Measurements from ENCODE around the gene C4orf50. TPM values are rescaled to one million over a fixed set of nuclear protein-coding genes. Genes with fewer than 3 reads are reported as not detected.
A peak's percentile ranks its signal among the peaks of the same experiment; 100 is the strongest.

C4orf50 gene
- polyA plus RNA-seq, 1 donor from 2014 or later = not detected

DNA sequence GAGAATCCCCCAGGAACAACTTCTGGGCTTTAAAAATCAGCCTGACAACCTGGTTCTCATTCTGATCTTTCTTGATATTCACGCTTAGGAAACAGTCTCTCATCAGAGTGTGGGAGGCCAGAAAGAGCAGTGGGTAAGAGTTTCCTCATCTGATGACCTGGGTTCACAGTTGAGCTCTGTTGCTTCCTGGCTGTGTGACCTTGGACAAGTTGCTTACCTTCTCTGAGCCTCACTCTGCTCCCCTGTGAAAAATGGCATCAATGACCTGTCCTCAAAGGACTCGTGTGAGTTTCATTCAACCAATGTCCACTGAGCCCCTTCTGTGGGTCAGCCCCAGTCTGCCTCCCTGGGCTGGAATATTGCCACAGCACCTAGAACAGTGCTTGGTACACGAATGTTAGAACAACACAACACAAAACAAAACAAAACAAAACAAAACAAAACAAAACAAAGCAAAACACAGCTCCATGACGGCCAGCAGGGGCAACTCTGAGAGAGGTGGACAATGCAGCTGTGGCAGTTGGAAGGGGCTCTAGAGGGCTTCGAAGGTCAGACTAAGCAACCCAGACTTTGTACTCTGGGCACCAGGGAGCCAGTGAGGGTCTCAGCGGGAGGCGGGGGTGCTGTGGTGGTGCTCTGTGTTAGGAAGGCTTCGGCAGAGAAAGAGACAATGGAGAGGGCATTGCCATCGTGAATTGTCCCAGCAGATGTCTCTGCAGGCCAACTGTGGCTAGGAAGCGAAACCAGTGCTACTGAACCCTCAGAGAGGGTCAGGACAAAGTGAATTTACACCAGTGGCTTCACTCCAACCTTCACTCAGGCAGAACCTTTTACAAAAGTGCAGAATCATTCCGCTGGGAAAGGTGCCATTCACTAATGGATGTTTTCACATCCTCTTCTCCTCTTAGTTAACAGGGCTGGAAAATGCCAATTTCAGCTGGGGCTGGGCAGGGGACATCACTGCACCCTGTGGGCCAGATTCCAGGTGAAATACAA is 14.3 kb upstream of the C4orf50 start:
- Mint-ChIP-seq H3K4me1 (no peaks in the 10 kb centered on the region), H3K9me3 (peaks cover 0 to 2% (median 0%) of the 10 kb centered on the region in 3 donors), H3K27ac (peak overlapping the region in 1 of 3 donors; percentile 15), H3K27me3 (no peaks in the 10 kb centered on the region), H3K36me3 (no peaks in the 10 kb centered on the region), H3K4me3 (no peak overlapping the region)

DNA sequence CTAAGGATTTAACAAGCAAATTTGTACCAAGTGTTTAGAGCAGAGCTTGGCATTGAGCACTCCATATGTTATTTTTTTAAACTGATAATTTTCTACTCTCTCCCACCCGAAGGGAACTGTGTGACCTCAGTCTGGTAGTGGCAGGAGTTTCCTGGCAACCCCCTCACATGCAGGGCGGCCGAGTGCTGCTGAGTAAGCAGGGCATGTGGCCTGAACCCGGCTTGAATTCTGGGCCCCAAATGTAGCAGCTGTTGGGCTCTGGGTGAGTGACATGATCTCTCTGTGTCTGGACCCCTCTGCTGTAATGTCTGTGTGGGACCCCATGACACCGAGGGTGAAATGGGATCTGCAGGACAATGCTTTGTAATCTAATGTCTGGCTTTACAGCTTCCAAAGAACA is 13.6 kb upstream of the C4orf50 start:
- no peak overlapping the region for H3K4me3 Mint-ChIP-seq
- peaks cover 0 to 2% (median 0%) of the 10 kb centered on the region in 3 donors for H3K9me3 Mint-ChIP-seq
- no peak overlapping the region for H3K27ac Mint-ChIP-seq
- H3K27me3 Mint-ChIP-seq = no peaks in the 10 kb centered on the region
- H3K4me1 Mint-ChIP-seq = no peaks in the 10 kb centered on the region
- no peaks in the 10 kb centered on the region for H3K36me3 Mint-ChIP-seq

GRCh38 chr4:6030679-6031078 is 12.4 kb upstream of the C4orf50 start:
- H3K4me3 Mint-ChIP-seq = no peak overlapping the region
- H3K36me3 Mint-ChIP-seq = no peaks in the 10 kb centered on the region
- H3K27ac Mint-ChIP-seq = no peak overlapping the region
- H3K4me1 Mint-ChIP-seq = no peaks in the 10 kb centered on the region
- H3K9me3 Mint-ChIP-seq = peaks cover 0 to 2% (median 0%) of the 10 kb centered on the region in 3 donors
- peaks cover 2% of the 10 kb centered on the region for H3K27me3 Mint-ChIP-seq

- H3K4me1 Mint-ChIP-seq = no peaks in the 10 kb centered on the region
- no peak overlapping the region for H3K4me3 Mint-ChIP-seq
- H3K36me3 Mint-ChIP-seq = no peaks in the 10 kb centered on the region
- H3K9me3 Mint-ChIP-seq = peaks cover 0 to 2% (median 0%) of the 10 kb centered on the region in 3 donors
- H3K27ac Mint-ChIP-seq = no peak overlapping the region
- H3K27me3 Mint-ChIP-seq = peaks cover 2% of the 10 kb centered on the region
Observed at GRCh38 chr4:6029254-6029653, 11.0 kb upstream of the C4orf50 start.

GRCh38 chr4:6028168-6028567 is 9.9 kb upstream of the C4orf50 start:
- H3K27ac Mint-ChIP-seq = no peak overlapping the region
- no peaks in the 10 kb centered on the region for H3K4me1 Mint-ChIP-seq
- H3K9me3 Mint-ChIP-seq = peaks cover 0 to 2% (median 0%) of the 10 kb centered on the region in 3 donors
- peaks cover 2% of the 10 kb centered on the region for H3K27me3 Mint-ChIP-seq
- H3K36me3 Mint-ChIP-seq = peaks cover 2% of the 10 kb centered on the region
- no peak overlapping the region for H3K4me3 Mint-ChIP-seq

- peaks cover 2% of the 10 kb centered on the region for H3K27me3 Mint-ChIP-seq
- peaks cover 2% of the 10 kb centered on the region for H3K36me3 Mint-ChIP-seq
- H3K4me1 Mint-ChIP-seq = no peaks in the 10 kb centered on the region
- H3K27ac Mint-ChIP-seq = no peak overlapping the region
- peaks cover 0 to 2% (median 0%) of the 10 kb centered on the region in 3 donors for H3K9me3 Mint-ChIP-seq
- no peak overlapping the region for H3K4me3 Mint-ChIP-seq
Observed at GRCh38 chr4:6027392-6027791, 9.2 kb upstream of the C4orf50 start.

DNA sequence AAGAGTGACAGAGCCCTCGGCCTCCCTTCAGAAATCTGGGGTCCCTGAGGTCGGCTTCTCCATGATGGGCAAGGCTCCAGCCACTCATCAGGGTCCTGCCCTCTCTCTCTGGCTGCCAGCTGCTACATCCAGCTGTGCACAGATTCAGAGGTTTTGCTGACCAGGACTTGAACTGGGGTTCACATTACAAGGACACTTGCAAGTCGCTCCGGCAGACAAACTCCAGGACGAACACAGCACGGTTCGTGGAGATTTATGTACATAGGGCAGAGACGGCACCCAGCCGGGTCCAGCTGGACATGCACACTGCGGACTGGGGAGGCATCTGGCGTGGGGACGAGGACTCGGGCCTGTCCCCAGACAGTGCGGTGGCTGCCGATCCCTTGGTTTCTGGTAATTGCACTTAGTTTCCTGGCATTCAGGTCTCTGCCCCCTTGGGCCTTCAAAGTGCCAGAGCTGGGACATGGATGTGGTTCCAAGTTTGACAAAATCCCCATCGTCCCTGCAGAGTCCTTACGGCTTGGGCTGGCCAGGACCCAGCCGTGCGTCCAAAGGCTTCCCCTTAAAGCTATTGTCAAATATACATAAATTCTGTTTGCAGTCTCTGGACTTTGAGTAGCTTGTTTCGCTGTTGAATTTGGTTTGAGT is 6.2 kb upstream of the C4orf50 start:
- peaks cover 2% of the 10 kb centered on the region for H3K36me3 Mint-ChIP-seq
- H3K27ac Mint-ChIP-seq = no peak overlapping the region
- H3K4me3 Mint-ChIP-seq = no peak overlapping the region
- peaks cover 0 to 2% (median 0%) of the 10 kb centered on the region in 3 donors for H3K9me3 Mint-ChIP-seq
- H3K27me3 Mint-ChIP-seq = peaks cover 2% of the 10 kb centered on the region
- H3K4me1 Mint-ChIP-seq = no peaks in the 10 kb centered on the region

GRCh38 chr4:6023731-6024130 is 5.5 kb upstream of the C4orf50 start:
- Mint-ChIP-seq H3K4me1 (no peaks in the 10 kb centered on the region), H3K27me3 (peaks cover 2% of the 10 kb centered on the region), H3K27ac (no peak overlapping the region), H3K4me3 (no peak overlapping the region), H3K9me3 (peaks cover 0 to under 1% (median 0%) of the 10 kb centered on the region in 3 donors), H3K36me3 (peaks cover 5% of the 10 kb centered on the region)

GRCh38 chr4:6022607-6023288 is 4.5 kb upstream of the C4orf50 start:
- H3K4me3 Mint-ChIP-seq = no peak overlapping the region
- H3K27ac Mint-ChIP-seq = no peak overlapping the region
- H3K9me3 Mint-ChIP-seq = peaks cover 0 to 2% (median 0%) of the 10 kb centered on the region in 3 donors
- H3K27me3 Mint-ChIP-seq = peaks cover 2% of the 10 kb centered on the region
- peaks cover 5% of the 10 kb centered on the region for H3K36me3 Mint-ChIP-seq
- peaks cover 0 to 2% (median 0%) of the 10 kb centered on the region in 3 donors for H3K4me1 Mint-ChIP-seq

DNA sequence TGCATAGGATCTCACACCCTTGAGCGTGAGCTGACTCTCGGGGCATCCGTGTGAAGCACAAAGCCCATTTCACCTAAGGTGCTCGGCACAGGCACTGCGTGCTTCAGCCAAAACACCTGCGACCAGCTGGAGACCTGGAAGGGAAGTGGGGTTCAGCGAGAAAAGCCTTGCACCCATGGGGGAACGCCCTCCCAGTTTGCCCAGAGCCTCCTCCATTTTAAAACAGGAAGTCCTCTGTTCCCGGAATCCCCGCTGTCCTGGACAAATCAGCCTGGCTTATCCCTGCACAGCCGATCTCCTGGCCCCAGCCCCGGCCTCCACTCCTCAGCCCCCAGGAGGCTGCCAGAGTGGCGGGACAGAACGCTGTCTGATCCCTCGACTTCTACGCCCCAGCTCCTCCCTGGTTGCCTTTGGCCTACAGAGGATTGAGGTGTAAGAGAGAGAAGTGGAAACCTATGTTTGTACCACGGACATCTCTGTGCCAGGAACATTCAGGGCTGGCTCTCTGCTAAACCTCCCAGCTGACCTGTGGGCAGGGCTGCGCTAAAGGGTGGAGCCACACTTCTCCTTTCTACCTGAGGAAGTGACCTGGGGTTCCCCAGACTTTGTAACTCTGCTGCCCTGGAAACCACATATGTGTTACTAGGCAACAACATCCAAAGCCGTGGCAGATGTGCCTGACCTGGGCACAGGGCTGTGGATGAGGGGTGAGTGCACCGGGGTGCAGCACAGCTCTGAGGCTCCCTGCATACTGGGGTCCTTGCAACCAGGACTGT is 3.8 kb upstream of the C4orf50 start:
- Mint-ChIP-seq H3K27ac (no peak overlapping the region), H3K36me3 (peaks cover 6% of the 10 kb centered on the region), H3K4me1 (peaks cover 0 to 2% (median 0%) of the 10 kb centered on the region in 3 donors), H3K9me3 (peaks cover 0 to 2% (median 0%) of the 10 kb centered on the region in 3 donors), H3K4me3 (no peak overlapping the region), H3K27me3 (peaks cover 2% of the 10 kb centered on the region)

DNA sequence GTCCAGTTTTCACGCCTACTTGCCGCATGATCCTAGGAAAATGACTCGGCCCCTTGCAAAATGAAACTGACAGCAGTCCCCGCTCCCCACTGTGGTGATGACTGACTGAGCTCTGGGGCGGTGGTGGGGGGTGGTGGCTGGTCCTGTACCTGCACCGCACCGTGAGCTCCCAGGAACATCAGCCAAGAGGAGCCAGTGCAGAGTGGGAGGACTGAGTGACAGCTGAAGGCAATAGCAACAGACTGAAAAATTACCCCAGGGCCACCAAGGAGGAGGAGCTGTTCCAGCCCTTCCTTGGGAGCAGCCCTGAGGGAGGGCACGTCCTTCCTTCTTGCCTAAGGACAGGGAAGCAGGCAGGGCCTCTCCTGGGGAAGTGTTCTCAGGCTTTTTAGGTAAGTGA is 2.4 kb upstream of the C4orf50 start:
- Mint-ChIP-seq H3K27me3 (no peaks in the 10 kb centered on the region), H3K27ac (no peak overlapping the region), H3K4me3 (no peak overlapping the region), H3K36me3 (peaks cover 8% of the 10 kb centered on the region), H3K9me3 (peaks cover 0 to 2% (median 0%) of the 10 kb centered on the region in 3 donors), H3K4me1 (peaks cover 0 to 2% (median 0%) of the 10 kb centered on the region in 3 donors)

- H3K27me3 Mint-ChIP-seq = no peaks in the 10 kb centered on the region
- no peak overlapping the region for H3K27ac Mint-ChIP-seq
- H3K4me3 Mint-ChIP-seq = no peak overlapping the region
- H3K4me1 Mint-ChIP-seq = peaks cover 0 to 2% (median 0%) of the 10 kb centered on the region in 3 donors
- H3K9me3 Mint-ChIP-seq = peaks cover 0 to 2% (median 0%) of the 10 kb centered on the region in 3 donors
- peaks cover 8% of the 10 kb centered on the region for H3K36me3 Mint-ChIP-seq
Observed at GRCh38 chr4:6019316-6020263, 1.4 kb upstream of the C4orf50 start.

GRCh38 chr4:6017800-6018199 is 431 bp downstream of the C4orf50 start:
- Mint-ChIP-seq H3K27ac (no peak overlapping the region), H3K36me3 (peaks cover 6% of the 10 kb centered on the region), H3K9me3 (peaks cover 0 to 2% (median 0%) of the 10 kb centered on the region in 3 donors), H3K4me3 (no peak overlapping the region), H3K27me3 (peaks cover 4% of the 10 kb centered on the region), H3K4me1 (peaks cover 0 to 2% (median 0%) of the 10 kb centered on the region in 3 donors)
